Measurements from ENCODE around the gene CUX1.

DNA sequence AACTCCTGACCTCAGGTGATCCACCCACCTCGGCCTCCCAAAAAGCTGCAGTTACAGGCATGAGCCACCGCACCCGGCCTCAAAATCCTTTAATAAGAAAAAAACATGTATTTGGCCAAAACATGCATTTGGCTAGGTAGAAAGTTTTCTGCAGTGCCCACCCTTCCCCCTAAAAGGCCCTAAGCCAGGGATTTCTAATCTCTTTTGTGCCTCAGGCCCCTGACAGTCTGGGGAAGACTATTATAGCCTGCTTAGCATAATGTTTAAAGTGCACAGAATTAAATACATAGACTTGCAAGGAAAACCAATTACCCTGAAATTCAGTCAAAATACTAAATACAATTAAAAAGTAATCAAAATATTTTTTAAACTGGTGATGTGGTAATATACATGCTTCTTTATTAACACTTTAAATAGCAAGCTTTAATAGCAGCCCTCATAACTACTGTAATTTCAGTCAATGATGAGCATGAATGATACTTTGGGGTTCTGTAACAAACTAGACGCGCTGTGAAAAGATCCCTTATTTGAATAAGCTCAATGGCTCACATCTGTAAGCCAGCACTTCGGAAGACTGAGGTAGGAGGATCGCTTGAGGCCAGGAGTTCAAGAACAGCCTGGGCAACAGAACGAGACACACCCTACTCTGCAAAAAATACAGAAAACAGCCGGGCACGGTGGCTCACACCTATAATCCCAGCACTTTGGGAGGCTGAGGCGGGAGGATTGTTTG, 508.9 kb downstream of the CUX1 start:
- TF ChIP-seq EZH2 (IDR thresholded peaks at IDR 0.05; ENCODE audit: insufficient read depth, low read length), result no peak
- TF ChIP-seq, protein P1, sequence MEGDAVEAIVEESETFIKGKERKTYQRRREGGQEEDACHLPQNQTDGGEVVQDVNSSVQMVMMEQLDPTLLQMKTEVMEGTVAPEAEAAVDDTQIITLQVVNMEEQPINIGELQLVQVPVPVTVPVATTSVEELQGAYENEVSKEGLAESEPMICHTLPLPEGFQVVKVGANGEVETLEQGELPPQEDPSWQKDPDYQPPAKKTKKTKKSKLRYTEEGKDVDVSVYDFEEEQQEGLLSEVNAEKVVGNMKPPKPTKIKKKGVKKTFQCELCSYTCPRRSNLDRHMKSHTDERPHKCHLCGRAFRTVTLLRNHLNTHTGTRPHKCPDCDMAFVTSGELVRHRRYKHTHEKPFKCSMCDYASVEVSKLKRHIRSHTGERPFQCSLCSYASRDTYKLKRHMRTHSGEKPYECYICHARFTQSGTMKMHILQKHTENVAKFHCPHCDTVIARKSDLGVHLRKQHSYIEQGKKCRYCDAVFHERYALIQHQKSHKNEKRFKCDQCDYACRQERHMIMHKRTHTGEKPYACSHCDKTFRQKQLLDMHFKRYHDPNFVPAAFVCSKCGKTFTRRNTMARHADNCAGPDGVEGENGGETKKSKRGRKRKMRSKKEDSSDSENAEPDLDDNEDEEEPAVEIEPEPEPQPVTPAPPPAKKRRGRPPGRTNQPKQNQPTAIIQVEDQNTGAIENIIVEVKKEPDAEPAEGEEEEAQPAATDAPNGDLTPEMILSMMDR (IDR thresholded peaks at IDR 0.05; ENCODE audit: insufficient read depth, low read depth, low read length), result no peak

All from astrocyte (in vitro differentiated cells and primary cell).